ENCODE measurements around the gene SLITRK1.

SLITRK1 gene

DNA sequence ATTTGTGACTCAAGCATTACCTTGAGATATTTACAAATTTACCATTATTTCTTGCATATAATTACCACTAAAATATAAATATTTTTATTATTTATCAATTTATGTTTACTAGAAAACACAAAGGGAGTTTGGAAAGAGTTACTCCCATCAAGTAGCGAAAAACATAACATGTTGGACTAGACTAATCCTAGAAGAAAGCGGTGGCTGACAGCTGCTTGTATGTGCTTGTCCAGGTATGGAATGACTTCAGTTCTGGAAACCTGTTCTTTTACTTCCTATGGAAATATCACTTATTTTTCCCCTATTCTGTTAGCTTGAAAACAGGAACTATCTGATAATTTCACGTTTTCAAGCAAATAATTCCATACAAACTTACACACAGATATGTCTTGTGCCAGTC, 28.5 kb downstream of the SLITRK1 start:
- TF ChIP-seq, protein P1, sequence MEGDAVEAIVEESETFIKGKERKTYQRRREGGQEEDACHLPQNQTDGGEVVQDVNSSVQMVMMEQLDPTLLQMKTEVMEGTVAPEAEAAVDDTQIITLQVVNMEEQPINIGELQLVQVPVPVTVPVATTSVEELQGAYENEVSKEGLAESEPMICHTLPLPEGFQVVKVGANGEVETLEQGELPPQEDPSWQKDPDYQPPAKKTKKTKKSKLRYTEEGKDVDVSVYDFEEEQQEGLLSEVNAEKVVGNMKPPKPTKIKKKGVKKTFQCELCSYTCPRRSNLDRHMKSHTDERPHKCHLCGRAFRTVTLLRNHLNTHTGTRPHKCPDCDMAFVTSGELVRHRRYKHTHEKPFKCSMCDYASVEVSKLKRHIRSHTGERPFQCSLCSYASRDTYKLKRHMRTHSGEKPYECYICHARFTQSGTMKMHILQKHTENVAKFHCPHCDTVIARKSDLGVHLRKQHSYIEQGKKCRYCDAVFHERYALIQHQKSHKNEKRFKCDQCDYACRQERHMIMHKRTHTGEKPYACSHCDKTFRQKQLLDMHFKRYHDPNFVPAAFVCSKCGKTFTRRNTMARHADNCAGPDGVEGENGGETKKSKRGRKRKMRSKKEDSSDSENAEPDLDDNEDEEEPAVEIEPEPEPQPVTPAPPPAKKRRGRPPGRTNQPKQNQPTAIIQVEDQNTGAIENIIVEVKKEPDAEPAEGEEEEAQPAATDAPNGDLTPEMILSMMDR (IDR thresholded peaks at IDR 0.05; ENCODE audit: low read depth, low read length), result no peak
- no peak overlapping the region for H3K4me3 ChIP-seq (ENCODE audit: low read depth, low read length)

GRCh38 chr13:83845106-83845505, 37.2 kb downstream of the SLITRK1 start:
- no peak overlapping the region for H3K4me3 ChIP-seq (ENCODE audit: low read depth, low read length)
- TF ChIP-seq, protein P1 (IDR thresholded peaks at IDR 0.05; ENCODE audit: low read depth, low read length), result no peak

DNA sequence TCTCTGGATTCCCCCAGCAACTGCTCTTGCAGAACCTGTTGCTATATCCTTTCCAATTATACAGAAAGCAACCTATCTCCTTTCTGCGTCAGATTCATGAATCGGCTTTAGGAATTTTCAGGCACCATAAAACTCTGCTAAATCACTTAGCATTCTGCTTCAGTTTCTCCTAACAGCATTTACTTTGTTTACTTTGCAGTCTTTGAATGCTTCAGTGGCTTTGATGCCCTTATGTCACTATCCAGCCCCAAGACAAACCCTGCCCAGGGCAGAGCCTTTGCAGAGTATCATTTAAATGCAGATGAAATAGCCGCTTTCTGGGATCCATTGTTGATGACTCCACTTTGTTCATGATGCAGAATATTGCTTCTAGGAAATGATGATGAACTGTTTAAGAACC, 43.1 kb downstream of the SLITRK1 start:
- no peak overlapping the region for H3K4me3 ChIP-seq (ENCODE audit: low read depth, low read length)

GRCh38 chr13:83831796-83832195, 50.5 kb downstream of the SLITRK1 start:
- TF ChIP-seq, protein P1 (IDR thresholded peaks at IDR 0.05; ENCODE audit: low read depth, low read length), result no peak
- H3K4me3 ChIP-seq (ENCODE audit: low read depth, low read length), result no peak overlapping the region

More for the DNA sequence above, 43.1 kb downstream of the SLITRK1 start:
- TF ChIP-seq, protein P1 (IDR thresholded peaks at IDR 0.05; ENCODE audit: low read depth, low read length), result no peak

- TF ChIP-seq, protein P1 (IDR thresholded peaks at IDR 0.05; ENCODE audit: low read depth, low read length), result no peak
- H3K4me3 ChIP-seq (ENCODE audit: low read depth, low read length), result no peak overlapping the region
These were observed 52.5 kb downstream of the SLITRK1 start for GRCh38 chr13:83829810-83830209.

GRCh38 chr13:83827338-83827737, 54.9 kb downstream of the SLITRK1 start:
- no peak overlapping the region for H3K4me3 ChIP-seq (ENCODE audit: low read depth, low read length)
- TF ChIP-seq, protein P1 (IDR thresholded peaks at IDR 0.05; ENCODE audit: low read depth, low read length), result no peak

Measured in WI38 (cell line).